Peyer's patch (tissue), 4 donors: Measurements from ENCODE around the gene ADAMTSL4.

Experiments
- CTCF ChIP-seq, 6 experiments: fragments of 450-650 bp in 4 of 6; fragments of 200-600 bp in 2 of 6; sonication (generic) in 1 of 6; IDR thresholded peaks; one replicate each; pipeline ENCODE4 v1.5.1; 2017 to 2019; ENCODE audit warnings: antibody characterized with exemption in 6 of 6, mild to moderate bottlenecking in 3 of 6, moderate library complexity in 1 of 6
- POLR2A ChIP-seq, 2 donors: fragments of 450-650 bp; IDR thresholded peaks; one replicate each; pipeline ENCODE4 v1.5.1; 2017; ENCODE audit warnings: antibody characterized with exemption in 2 of 2, mild to moderate bottlenecking in 2 of 2, moderate library complexity in 2 of 2

- TF ChIP-seq CTCF (IDR thresholded peaks at IDR 0.05): no peak
- TF ChIP-seq POLR2A (IDR thresholded peaks at IDR 0.05): no peak
Observed at GRCh38 chr1:150551051-150551783, 2.0 kb downstream of the ADAMTSL4 start.
